Activated CD8-positive, alpha-beta T cell treated with anti-CD3 and anti-CD28 coated beads for 36 hours (primary cell): ENCODE data around the gene ADGRG6. TPM values are rescaled to one million over a fixed set of nuclear protein-coding genes. Genes with fewer than 3 reads are reported as not detected.

Experiments used
- ATAC-seq: fragments of 200-7000 bp; cut with Tn5 transposase; one replicate; pipeline ENCODE4 v1.10.0; 2021; ENCODE audit warnings: mild to moderate bottlenecking, moderate library complexity
- CTCF ChIA-PET: fragments of 350-600 bp; sonication (Branson Sonifier 250); formaldehyde crosslinking; loops from one replicate; lab custom pipeline; 2021; ENCODE audit warnings: antibody characterized with exemption; lab: Charles Lee
- POLR2A ChIA-PET: fragments of 350-600 bp; sonication (Branson Sonifier 250); formaldehyde crosslinking; loops from one replicate; lab custom pipeline; 2021; ENCODE audit warnings: antibody characterized with exemption; lab: Charles Lee
- DNase-seq: peaks from one replicate; pipeline ENCODE4 v3.0.0-alpha.2; 2020
- H3K27ac Mint-ChIP-seq: one replicate; pipeline ENCODE4 v1.8.0; 2021; ENCODE audit warnings: mild to moderate bottlenecking, mixed read lengths
- H3K27me3 Mint-ChIP-seq: one replicate; pipeline ENCODE4 v1.8.0; 2021; ENCODE audit warnings: mixed read lengths
- H3K36me3 Mint-ChIP-seq: one replicate; pipeline ENCODE4 v1.8.0; 2021; ENCODE audit warnings: low read depth, mixed read lengths
- H3K4me1 Mint-ChIP-seq: one replicate; pipeline ENCODE4 v1.8.0; 2021; ENCODE audit warnings: low read depth, mixed read lengths
- H3K4me3 Mint-ChIP-seq: one replicate; pipeline ENCODE4 v1.8.0; 2021; ENCODE audit warnings: mild to moderate bottlenecking, moderate library complexity, mixed read lengths
- H3K9me3 Mint-ChIP-seq: one replicate; pipeline ENCODE4 v1.8.0; 2021; ENCODE audit warnings: mixed read lengths
- CTCF ChIP-seq: fragments of 200-600 bp; IDR thresholded peaks from one replicate; pipeline ENCODE4 v1.8.0; 2022; ENCODE audit warnings: antibody characterized with exemption, mild to moderate bottlenecking
- intact Hi-C: fragments of 100-400 bp; cut with micrococcal nuclease; formaldehyde crosslinking; loops from one replicate; pipeline ENCODE4 v1.10.0; 2022
- total RNA-seq, 2 experiments: library from RNA; stranded (reverse); gene quantifications; one replicate each; pipeline ENCODE4 v1.2.3, GENCODE V29; 2021

The ADGRG6 gene
- total RNA-seq, 2 experiments from 2014 or later = 1.3 to 1.5 TPM

GRCh38 chr6:142316791-142317368 lies 15.1 kb downstream of the ADGRG6 start:
- ATAC-seq = peak; percentile 34

GRCh38 chr6:142318714-142319113 lies 16.9 kb downstream of the ADGRG6 start:
- Mint-ChIP-seq H3K4me3 (no peak overlapping the region), H3K27ac (no peak overlapping the region), H3K27me3 (peaks cover 1% of the 10 kb centered on the region), H3K9me3 (no peaks in the 10 kb centered on the region), H3K4me1 (no peaks in the 10 kb centered on the region), H3K36me3 (no peaks in the 10 kb centered on the region)
- CTCF ChIA-PET = no interaction called here
- TF ChIP-seq CTCF = no peak
- intact Hi-C loops = no loop called here
- POLR2A ChIA-PET = no interaction called here
- ATAC-seq (peak; percentile 65), DNase-seq (no peak)

More at GRCh38 chr6:142316791-142317368, 15.1 kb downstream of the ADGRG6 start:
- ChIA-PET POLR2A (no interaction called here), CTCF (interaction anchor here (0.6 kb wide), 1 partner anchor 61 kb away, joined by 3 read pairs; no protein-coding TSS in a partner anchor)
- no peak overlapping the region for H3K4me3 Mint-ChIP-seq
- H3K27ac Mint-ChIP-seq = no peak overlapping the region
- no peaks in the 10 kb centered on the region for H3K36me3 Mint-ChIP-seq
- intact Hi-C loops = no loop called here
- H3K4me1 Mint-ChIP-seq = no peaks in the 10 kb centered on the region
- DNase-seq = no peak
- H3K27me3 Mint-ChIP-seq = peaks cover 1% of the 10 kb centered on the region
- TF ChIP-seq CTCF = no peak
- no peaks in the 10 kb centered on the region for H3K9me3 Mint-ChIP-seq

GRCh38 chr6:142320366-142320765 lies 18.6 kb downstream of the ADGRG6 start:
- no peak for DNase-seq
- Mint-ChIP-seq H3K27ac (no peak overlapping the region), H3K27me3 (peaks cover 1% of the 10 kb centered on the region), H3K9me3 (no peaks in the 10 kb centered on the region), H3K4me1 (no peaks in the 10 kb centered on the region), H3K4me3 (no peak overlapping the region), H3K36me3 (no peaks in the 10 kb centered on the region)
- ATAC-seq = no peak
- ChIA-PET POLR2A (no interaction called here), CTCF (no interaction called here)
- intact Hi-C loops = no loop called here
- TF ChIP-seq CTCF = no peak

GRCh38 chr6:142321451-142321850 lies 19.6 kb downstream of the ADGRG6 start:
- DNase-seq (no peak), ATAC-seq (no peak)
- intact Hi-C loops = no loop called here
- peaks cover 1% of the 10 kb centered on the region for H3K27me3 Mint-ChIP-seq
- no peak overlapping the region for H3K4me3 Mint-ChIP-seq
- ChIA-PET CTCF (no interaction called here), POLR2A (no interaction called here)
- no peak for TF ChIP-seq CTCF
- H3K4me1 Mint-ChIP-seq = no peaks in the 10 kb centered on the region
- no peak overlapping the region for H3K27ac Mint-ChIP-seq
- H3K9me3 Mint-ChIP-seq = no peaks in the 10 kb centered on the region
- no peaks in the 10 kb centered on the region for H3K36me3 Mint-ChIP-seq

- no peak for TF ChIP-seq CTCF
- Mint-ChIP-seq H3K9me3 (no peaks in the 10 kb centered on the region), H3K36me3 (no peaks in the 10 kb centered on the region), H3K4me1 (no peaks in the 10 kb centered on the region), H3K27ac (no peak overlapping the region), H3K4me3 (no peak overlapping the region), H3K27me3 (peaks cover 1% of the 10 kb centered on the region)
- ChIA-PET POLR2A (no interaction called here), CTCF (no interaction called here)
- ATAC-seq = no peak
- no peak for DNase-seq
- intact Hi-C loops = no loop called here
Observed at GRCh38 chr6:142322066-142322465, 20.3 kb downstream of the ADGRG6 start.
